Panc1 (cell line): Measurements from ENCODE around the gene NCK2. TPM values are rescaled to one million over a fixed set of nuclear protein-coding genes. Genes with fewer than 3 reads are reported as not detected.
"Not testable (repeated sequence)": the region's sequence is repeated elsewhere in the genome, so short reads cannot be mapped to it uniquely, and the experiment has no call there.

ENCODE experiments used
- ATAC-seq: fragments of 200-7000 bp; cut with Tn5 transposase; 2 replicates; pipeline ENCODE4 v1.9.1; 2020; ENCODE audit warnings: mild to moderate bottlenecking, moderate library complexity
- BruUV-seq: library from RNA; stranded (reverse); fragments of 400-500 nt; replicated peaks from 2 replicates; lab custom pipeline; 2021; lab: Mats Ljungman, UMichigan
- CTCF ChIA-PET: fragments of 300-600 bp; sonication (Branson Sonifier 250); formaldehyde crosslinking; loops from one replicate; lab custom pipeline; 2022; ENCODE audit warnings: antibody characterized with exemption; lab: Charles Lee
- POLR2A ChIA-PET: fragments of 300-600 bp; sonication (Branson Sonifier 250); formaldehyde crosslinking; loops from one replicate; lab custom pipeline; 2022; ENCODE audit warnings: antibody characterized with exemption; lab: Charles Lee
- DNase-seq: peaks from one replicate; pipeline ENCODE4 v3.0.0-alpha.2; 2010; ENCODE audit warnings: low read depth, low spot score
- H3K27ac ChIP-seq: 2 replicates; pipeline ENCODE4 v1.5.1; 2011; ENCODE audit warnings: mild to moderate bottlenecking, low read length, inconsistent platforms
- H3K27me3 ChIP-seq: fragments of 200-500 bp; sonication (Bioruptor generic); 2 replicates; pipeline ENCODE4 v1.6.0; 2014; ENCODE audit warnings: low read length, inconsistent platforms; ENCODE audit not compliant: control insufficient read depth, insufficient read depth
- H3K36me3 ChIP-seq: fragments of 200-500 bp; sonication (Bioruptor generic); 2 replicates; pipeline ENCODE4 v1.5.1; 2014; ENCODE audit warnings: inconsistent platforms, mild to moderate bottlenecking, low read length, moderate library complexity; ENCODE audit not compliant: control insufficient read depth, insufficient read depth
- H3K4me1 ChIP-seq: 2 replicates; pipeline ENCODE4 v1.5.1; 2011; ENCODE audit warnings: inconsistent platforms, mild to moderate bottlenecking, low read length, moderate library complexity; ENCODE audit not compliant: control insufficient read depth, insufficient read depth
- H3K4me3 ChIP-seq, 2 experiments: 2 replicates each; pipeline ENCODE4 v1.5.1; 2011 to 2012; ENCODE audit warnings: low read depth in 2 of 2, low read length in 2 of 2, mild to moderate bottlenecking in 2 of 2, inconsistent platforms in 1 of 2, moderate library complexity in 1 of 2
- H3K9me3 ChIP-seq: fragments of 200-500 bp; sonication (Bioruptor generic); 2 replicates; pipeline ENCODE4 v1.5.1; 2014; ENCODE audit warnings: low read depth, mild to moderate bottlenecking, inconsistent platforms, low read length, moderate library complexity; ENCODE audit not compliant: control insufficient read depth, insufficient read depth
- CTCF ChIP-seq: fragments of 450-650 bp; IDR thresholded peaks from 2 replicates; pipeline ENCODE4 v1.5.1; 2017; ENCODE audit warnings: mild to moderate bottlenecking
- POLR2AphosphoS5 ChIP-seq: IDR thresholded peaks from 2 replicates; pipeline ENCODE4 v1.6.1; 2012; ENCODE audit warnings: mild to moderate bottlenecking, low read depth, low read length, moderate library complexity
- REST ChIP-seq, 2 experiments: IDR thresholded peaks; 2 replicates each; pipeline ENCODE4 v1.6.1; 2011 to 2012; ENCODE audit warnings: low read depth in 2 of 2, control low read depth in 1 of 2, low read length in 1 of 2, mild to moderate bottlenecking in 1 of 2, moderate library complexity in 1 of 2; ENCODE audit not compliant: insufficient read depth in 1 of 2
- SIN3A ChIP-seq: IDR thresholded peaks from 2 replicates; pipeline ENCODE4 v1.6.1; 2012; ENCODE audit warnings: low read depth, mild to moderate bottlenecking, low read length, moderate library complexity, borderline replicate concordance; ENCODE audit not compliant: insufficient read depth
- TCF7L2 ChIP-seq: IDR thresholded peaks from 2 replicates; pipeline ENCODE4 v1.6.1; 2011; ENCODE audit warnings: mild to moderate bottlenecking, low read depth, low read length, inconsistent platforms
- in situ Hi-C: cut with HindIII; loops from 2 replicates; pipeline ENCODE4 v1.10.0; 2016; ENCODE audit warnings: low sequenced_read_pairs, low pct_unique_long_range_greater_than_20kb
- intact Hi-C: fragments of 100-400 bp; cut with micrococcal nuclease; formaldehyde crosslinking; loops from one replicate; pipeline ENCODE4 v1.10.0; 2022; ENCODE audit not compliant: unreplicated experiment
- total RNA-seq: library from RNA; stranded (reverse); gene quantifications from one replicate; pipeline ENCODE4 v1.2.1, GENCODE V29; 2021; ENCODE audit not compliant: unreplicated experiment

Gene NCK2
- total RNA-seq, 1 experiment from 2014 or later: 60.7 TPM

GRCh38 chr2:105756435-105756834 is 11.7 kb downstream of the NCK2 start:
- H3K27ac ChIP-seq: no peak overlapping the region
- TF ChIP-seq CTCF (no peak), POLR2AphosphoS5 (no peak), TCF7L2 (no peak), REST (IDR thresholded peaks at IDR 0.05; ENCODE audit: insufficient read depth in 1 of 2, low read depth in 2 of 2, low read length in 1 of 2) (no peak), SIN3A (no peak)
- H3K4me1 ChIP-seq: no peaks in the 10 kb centered on the region
- no peaks in the 10 kb centered on the region for H3K9me3 ChIP-seq
- no peak overlapping the region for H3K4me3 ChIP-seq
- DNase-seq (no peak), ATAC-seq (no peak)
- no peaks in the 10 kb centered on the region for H3K36me3 ChIP-seq
- POLR2A ChIA-PET: no interaction called here
- H3K27me3 ChIP-seq: no peaks in the 10 kb centered on the region
- in situ Hi-C loops: no loop called here
- intact Hi-C loops: no loop called here
- no TSS peak for BruUV-seq
- CTCF ChIA-PET: no interaction called here

DNA sequence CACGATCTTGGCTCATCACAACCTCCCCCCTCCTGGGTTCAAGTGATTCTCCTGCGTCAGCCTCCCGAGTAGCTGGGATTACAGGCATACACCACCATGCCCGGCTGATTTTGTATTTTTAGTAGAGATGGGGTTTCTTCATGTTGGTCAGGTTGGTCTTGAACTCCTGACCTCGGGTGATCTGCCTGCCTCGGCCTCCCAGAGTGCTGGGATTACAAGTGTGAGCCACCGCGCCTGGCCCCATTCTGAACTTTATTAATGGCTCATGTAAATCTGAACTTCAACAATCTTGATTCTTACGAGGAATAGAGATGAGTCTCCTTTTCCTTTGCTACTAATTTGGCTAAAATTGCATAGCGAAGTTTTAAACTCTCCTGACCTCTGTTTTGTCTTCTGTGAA is 12.2 kb downstream of the NCK2 start:
- H3K9me3 ChIP-seq, ATAC-seq, H3K27ac ChIP-seq, H3K36me3 ChIP-seq, H3K4me3 ChIP-seq, H3K27me3 ChIP-seq, in situ Hi-C loops, DNase-seq, intact Hi-C loops, POLR2A ChIA-PET, CTCF ChIA-PET, BruUV-seq, H3K4me1 ChIP-seq: not testable (repeated sequence)

DNA sequence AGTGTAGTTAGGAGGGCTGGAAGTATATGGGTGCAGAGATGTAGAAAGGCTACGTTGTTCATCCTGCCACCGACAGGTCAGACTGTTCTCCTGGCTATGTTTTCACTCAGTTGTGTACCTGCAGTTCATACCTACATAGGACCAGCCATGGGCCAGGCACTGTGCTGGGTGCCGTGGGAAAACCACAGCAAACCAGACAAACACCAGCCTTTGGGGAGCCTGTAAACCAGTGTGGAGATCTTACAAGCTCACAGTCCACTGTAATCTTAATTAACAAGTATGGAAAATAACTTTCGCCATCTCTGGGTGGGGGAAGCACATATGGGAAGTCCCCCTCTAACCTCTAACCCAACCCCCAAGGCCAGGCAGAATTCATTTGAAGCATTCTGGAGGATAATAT is 12.7 kb downstream of the NCK2 start:
- DNase-seq (no peak), ATAC-seq (no peak)
- Histone ChIP-seq H3K9me3 (no peaks in the 10 kb centered on the region), H3K27me3 (no peaks in the 10 kb centered on the region), H3K27ac (no peak overlapping the region), H3K4me1 (no peaks in the 10 kb centered on the region), H3K4me3 (no peak overlapping the region), H3K36me3 (no peaks in the 10 kb centered on the region)
- BruUV-seq: no TSS peak
- intact Hi-C loops (no loop called here), in situ Hi-C loops (no loop called here)
- TF ChIP-seq CTCF (no peak), TCF7L2 (no peak), POLR2AphosphoS5 (no peak), SIN3A (no peak), REST (IDR thresholded peaks at IDR 0.05; ENCODE audit: insufficient read depth in 1 of 2, low read depth in 2 of 2, low read length in 1 of 2) (no peak)
- CTCF ChIA-PET: no interaction called here
- POLR2A ChIA-PET: no interaction called here
